ENCODE results near the gene ALDH1A2.

GRCh38 chr15:58037723-58038301 lies 27.7 kb downstream of the ALDH1A2 start:
- TF ChIP-seq CTCF (conservative IDR thresholded peaks at IDR 0.05) (no peak), EZH2 (IDR thresholded peaks at IDR 0.05; ENCODE audit: low read depth) (no peak)
